H1 (cell line): ENCODE results near the gene TOMM40L. TPM values are rescaled to one million over a fixed set of nuclear protein-coding genes. Genes with fewer than 3 reads are reported as not detected.

Experiments used
- CTCF ChIA-PET: fragments of 300-600 bp; sonication (Branson Sonifier 250); formaldehyde crosslinking; loops from one replicate; lab custom pipeline; 2021; ENCODE audit not compliant: partially characterized antibody; lab: Charles Lee
- POLR2A ChIA-PET: fragments of 300-600 bp; sonication (Branson Sonifier 250); formaldehyde crosslinking; loops from one replicate; lab custom pipeline; 2021; ENCODE audit warnings: inconsistent platforms; ENCODE audit not compliant: partially characterized antibody; lab: Charles Lee
- DNase-seq, 2 experiments: peaks; one replicate each; pipeline versions ENCODE4 v3.0.0 to v3.0.0-alpha.2; 2010 to 2022; ENCODE audit warnings: low spot score in 2 of 2, low read depth in 1 of 2, mixed read lengths in 1 of 2
- FAIRE-seq: peaks from 2 replicates; lab custom pipeline; 2011; peaks lifted over from hg19 to GRCh38; lab: Jason Lieb, UNC
- H2AFZ ChIP-seq: 2 replicates; pipeline ENCODE4 v1.8.1; 2012; ENCODE audit warnings: low read length, inconsistent platforms
- H2AK5ac ChIP-seq: 2 replicates; pipeline ENCODE4 v1.6.1; 2013; ENCODE audit warnings: low read depth, low read length
- H2BK120ac ChIP-seq: replicated peaks from 2 replicates; pipeline ENCODE3; 2013; ENCODE audit warnings: low read depth, low read length, inconsistent platforms
- H2BK12ac ChIP-seq: 2 replicates; pipeline ENCODE4 v1.6.1; 2013; ENCODE audit warnings: low read depth, low read length
- H2BK15ac ChIP-seq: 2 replicates; pipeline ENCODE4 v1.6.1; 2013; ENCODE audit warnings: low read length
- H2BK20ac ChIP-seq: 2 replicates; pipeline ENCODE4 v1.6.1; 2013; ENCODE audit warnings: low read length
- H2BK5ac ChIP-seq: 2 replicates; pipeline ENCODE4 v1.6.1; 2013; ENCODE audit warnings: low read depth, low read length
- H3K14ac ChIP-seq: 2 replicates; pipeline ENCODE4 v1.6.1; 2013; ENCODE audit warnings: inconsistent platforms; ENCODE audit not compliant: insufficient read length
- H3K18ac ChIP-seq: 2 replicates; pipeline ENCODE4 v1.6.1; 2013; ENCODE audit warnings: low read length; ENCODE audit errors: extremely low read depth
- H3K23ac ChIP-seq: 2 replicates; pipeline ENCODE4 v1.6.1; 2013; ENCODE audit warnings: inconsistent platforms; ENCODE audit not compliant: insufficient read length
- H3K23me2 ChIP-seq: 2 replicates; pipeline ENCODE4 v1.6.1; 2013; ENCODE audit warnings: low read depth, low read length
- H3K27ac ChIP-seq: 2 replicates; pipeline ENCODE4 v1.6.1; 2011; ENCODE audit warnings: low read depth, low read length, inconsistent platforms
- H3K27me3 ChIP-seq, 4 experiments: replicated peaks in 1 of 4; 1 replicate in 1 of 4; 2 replicates in 3 of 4; pipeline versions ENCODE4 v1.6.1 to v1.8.1; 2011 to 2013; ENCODE audit warnings: low read length in 3 of 4, mild to moderate bottlenecking in 3 of 4, inconsistent platforms in 2 of 4, mixed read lengths in 2 of 4, moderate library complexity in 1 of 4; ENCODE audit not compliant: control insufficient read depth in 3 of 4, insufficient read depth in 3 of 4; ENCODE audit errors: extremely low read depth in 1 of 4
- H3K36me3 ChIP-seq, 4 experiments: 2 replicates each; pipeline versions ENCODE4 v1.6.1 to v1.8.1; 2011 to 2013; ENCODE audit warnings: mild to moderate bottlenecking in 4 of 4, low read length in 3 of 4, moderate library complexity in 2 of 4, control low read depth in 1 of 4, inconsistent platforms in 1 of 4; ENCODE audit not compliant: insufficient read depth in 4 of 4, control insufficient read depth in 2 of 4
- H3K4ac ChIP-seq: replicated peaks from 2 replicates; pipeline ENCODE3; 2013; ENCODE audit warnings: low read length, low read depth, mixed read lengths, inconsistent platforms; ENCODE audit not compliant: insufficient read length
- H3K4me1 ChIP-seq, 4 experiments: replicated peaks in 1 of 4; 1 replicate in 1 of 4; 2 replicates in 3 of 4; pipeline versions ENCODE4 v1.6.1 to v1.8.1; 2011 to 2013; ENCODE audit warnings: low read length in 3 of 4, inconsistent platforms in 2 of 4, mixed read lengths in 1 of 4; ENCODE audit not compliant: insufficient read depth in 4 of 4, control insufficient read depth in 3 of 4
- H3K4me2 ChIP-seq, 2 experiments: 2 replicates each; pipeline versions ENCODE4 v1.6.1 to v1.8.1; 2011 to 2013; ENCODE audit warnings: low read depth in 2 of 2, low read length in 2 of 2, control low read depth in 1 of 2, inconsistent platforms in 1 of 2, mild to moderate bottlenecking in 1 of 2; ENCODE audit not compliant: insufficient read depth in 1 of 2
- H3K4me3 ChIP-seq, 4 experiments: fragments of 200-600, 300-600 bp in 1 of 4; sonication (generic), shearing (Covaris generic), sonication (Bioruptor Twin) in 1 of 4; 2 replicates each; pipeline versions ENCODE4 v1.5.1 to v1.8.1; 2011 to 2016; ENCODE audit warnings: low read length in 4 of 4, low read depth in 3 of 4, control low read depth in 2 of 4, inconsistent platforms in 2 of 4, mild to moderate bottlenecking in 2 of 4, mixed read lengths in 1 of 4, moderate library complexity in 1 of 4; ENCODE audit not compliant: insufficient read depth in 2 of 4; ENCODE audit errors: extremely low read depth in 1 of 4
- H3K56ac ChIP-seq: replicated peaks from 2 replicates; pipeline ENCODE3; 2013; ENCODE audit warnings: low read depth, mild to moderate bottlenecking, mixed read lengths, low read length, inconsistent platforms; ENCODE audit not compliant: insufficient read length
- H3K79me1 ChIP-seq: 2 replicates; pipeline ENCODE4 v1.6.1; 2013; ENCODE audit warnings: low read depth, low read length, control low read depth
- H3K79me2 ChIP-seq, 2 experiments: 2 replicates each; pipeline versions ENCODE4 v1.6.1 to v1.8.1; 2012 to 2013; ENCODE audit warnings: low read length in 2 of 2, mild to moderate bottlenecking in 2 of 2, inconsistent platforms in 1 of 2; ENCODE audit not compliant: insufficient read depth in 2 of 2, control insufficient read depth in 1 of 2
- H3K9ac ChIP-seq, 4 experiments: replicated peaks in 1 of 4; 1 replicate in 1 of 4; 2 replicates in 3 of 4; pipeline versions ENCODE4 v1.6.1 to v1.8.1; 2011 to 2013; ENCODE audit warnings: low read depth in 3 of 4, low read length in 3 of 4, control low read depth in 2 of 4, mild to moderate bottlenecking in 2 of 4, moderate library complexity in 2 of 4, inconsistent platforms in 1 of 4; ENCODE audit errors: extremely low read depth in 1 of 4
- H3K9me3 ChIP-seq, 2 experiments: 2 replicates each; pipeline versions ENCODE4 v1.6.1 to v1.8.1; 2012 to 2013; ENCODE audit warnings: mild to moderate bottlenecking in 2 of 2, moderate library complexity in 2 of 2, control low read depth in 1 of 2, inconsistent platforms in 1 of 2, low read depth in 1 of 2, low read length in 1 of 2, mixed read lengths in 1 of 2; ENCODE audit not compliant: insufficient read depth in 2 of 2
- H4K20me1 ChIP-seq, 2 experiments: replicated peaks in 1 of 2; 2 replicates each; pipeline versions ENCODE3 to v1.8.1; 2011 to 2013; ENCODE audit warnings: inconsistent platforms in 2 of 2, low read length in 2 of 2, mild to moderate bottlenecking in 1 of 2; ENCODE audit not compliant: insufficient read depth in 2 of 2, control insufficient read depth in 1 of 2
- H4K5ac ChIP-seq: 2 replicates; pipeline ENCODE4 v1.6.1; 2013; ENCODE audit warnings: low read length, low read depth, mixed read lengths, inconsistent platforms; ENCODE audit not compliant: insufficient read length
- H4K8ac ChIP-seq: 2 replicates; pipeline ENCODE4 v1.8.0; 2013; ENCODE audit warnings: mild to moderate bottlenecking, moderate library complexity, low read length, inconsistent platforms; ENCODE audit not compliant: insufficient read depth; ENCODE audit errors: extremely low read depth
- H4K91ac ChIP-seq: replicated peaks from 2 replicates; pipeline ENCODE3; 2013; ENCODE audit warnings: low read length, mixed read lengths, inconsistent platforms; ENCODE audit not compliant: insufficient read length
- BRCA1 ChIP-seq: IDR thresholded peaks from 2 replicates; pipeline ENCODE4 v1.6.1; 2012; ENCODE audit warnings: low read depth, low read length, improper control_type of control experiment
- CHD1 ChIP-seq: IDR thresholded peaks from 2 replicates; pipeline ENCODE4 v1.6.1; 2012; ENCODE audit warnings: low read depth, low read length, improper control_type of control experiment
- EGR1 ChIP-seq: IDR thresholded peaks from 2 replicates; pipeline ENCODE4 v1.6.1; 2011; ENCODE audit warnings: low read depth, low read length, borderline replicate concordance
- EP300 ChIP-seq, 2 experiments: IDR thresholded peaks; 1 replicate in 1 of 2; 2 replicates in 1 of 2; pipeline ENCODE4 v1.6.1; 2011 to 2012; ENCODE audit warnings: low read depth in 2 of 2, low read length in 2 of 2, mild to moderate bottlenecking in 2 of 2, borderline replicate concordance in 1 of 2, inconsistent platforms in 1 of 2, moderate library complexity in 1 of 2
- EZH2 ChIP-seq: fragments of 200-600 bp; sonication (generic); IDR thresholded peaks from 2 replicates; pipeline ENCODE4 v1.7.1; 2012; ENCODE audit warnings: low read depth, mild to moderate bottlenecking, moderate library complexity, low read length, inconsistent platforms; ENCODE audit not compliant: severe bottlenecking
- GTF2F1 ChIP-seq: IDR thresholded peaks from 2 replicates; pipeline ENCODE4 v1.6.1; 2012; ENCODE audit warnings: low read depth, low read length, improper control_type of control experiment, borderline replicate concordance
- SP1 ChIP-seq: IDR thresholded peaks from 2 replicates; pipeline ENCODE4 v1.6.1; 2011; ENCODE audit warnings: low read depth, low read length
- WGBS, 2 experiments: shearing (Covaris generic) in 1 of 2; methylation state at CpG; one replicate each; pipeline versions ENCODE4 v1.1.6 to v1.1.7; 2013 to 2015; ENCODE audit warnings: low lambda C conversion rate in 2 of 2, mixed read lengths in 2 of 2, inconsistent platforms in 1 of 2, low coverage in 1 of 2, missing lambda C conversion rate in 1 of 2; ENCODE audit not compliant: insufficient replicate concordance in 2 of 2, insufficient coverage in 1 of 2, insufficient read length in 1 of 2; ENCODE audit errors: extremely low coverage in 1 of 2, missing lambda C conversion rate in 1 of 2; 5-methylcytosine and 5-hydroxymethylcytosine counted together
- polyA plus RNA-seq, 7 experiments: library from polyadenylated mRNA; depleted of rRNA in 3 of 7; stranded (reverse) in 5 of 7; unstranded in 2 of 7; fragments of >200 nt in 5 of 7; fragments of 200-250 nt in 2 of 7; gene quantifications; 1 replicate in 5 of 7; 2 replicates in 1 of 7; 4 replicates in 1 of 7; pipeline versions ENCODE4 v1.2.1 to v1.2.3, GENCODE V29; 2011 to 2013; ENCODE audit warnings: missing spikeins in 2 of 7, mixed read lengths in 2 of 7
- total RNA-seq: library from RNA; stranded (reverse); fragmentation: NEBNext Ultra II Directional; extraction: Animal tissue kit (Norgen Biotek cat#: 25700); gene quantifications from 2 replicates; pipeline ENCODE4 v1.2.1, GENCODE V29; 2021

TOMM40L gene
- total and polyA plus RNA-seq, 2 of the 8 experiments (the other 6 are each of a cell fraction or from before 2014, with no cell fraction given) = 11.4 to 15.0 TPM

DNA sequence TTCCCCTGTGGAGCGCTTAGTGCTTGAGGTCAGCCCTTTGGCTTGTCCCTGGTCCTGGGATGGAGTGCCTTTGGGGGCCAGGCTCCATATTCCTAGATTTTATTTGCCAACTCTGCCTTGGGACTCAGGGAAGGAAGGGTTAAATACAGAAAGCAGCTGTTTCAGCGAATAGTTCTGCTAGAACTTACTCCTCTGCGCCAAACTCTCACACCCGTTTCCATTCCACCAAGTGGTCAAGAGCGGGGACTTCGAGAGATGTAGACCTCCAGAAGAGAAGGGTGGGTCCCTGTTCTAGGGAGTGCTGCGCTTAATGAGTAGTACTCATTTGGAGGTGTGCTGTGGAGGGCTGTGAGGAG, 704 bp upstream of the TOMM40L start:
- Histone ChIP-seq H2BK15ac (peak overlapping the region; percentile 53; the same call in 1 of the 2 replicates), H3K79me1 (no peaks in the 10 kb centered on the region), H2BK5ac (peak overlapping the region; percentile 55; the same call in 1 of the 2 replicates), H3K9me3 (no peaks in the 10 kb centered on the region), H3K56ac (no peak overlapping the region), H3K4me2 (peak overlapping the region in 1 of 2 experiments; percentile 1; a peak in 2 of 4 replicates), H2AK5ac (no peak overlapping the region), H2BK20ac (0 out of 2 replicates have a peak overlapping the region, but pooled peaks have one; percentile 43), H3K9ac (no peak overlapping the region), H4K8ac (no peak overlapping the region), H3K18ac (0 out of 2 replicates have a peak overlapping the region, but pooled peaks have one; percentile 62), H4K91ac (no peak overlapping the region), H3K23ac (no peak overlapping the region), H3K27me3 (0 out of 7 replicates have a peak, but pooled peaks cover 0 to 2% (median 0%) of the 10 kb centered on the region in 4 experiments), H4K20me1 (no peaks in the 10 kb centered on the region), H3K79me2 (no peaks in the 10 kb centered on the region), H3K36me3 (peaks cover 0 to 10% (median 8%) of the 10 kb centered on the region in 4 experiments; a peak in 5 of 8 replicates), H3K23me2 (peaks cover 8% of the 10 kb centered on the region), H3K14ac (no peak overlapping the region), H3K4me1 (peaks cover 2 to 6% (median 4%) of the 10 kb centered on the region in 4 experiments), H3K4me3 (peak overlapping the region in 1 of 4 experiments; percentile 6; a peak in 1 of 8 replicates), H3K27ac (no peak overlapping the region), H2AFZ (peak overlapping the region; percentile 71), H2BK12ac (no peak overlapping the region), H3K4ac (no peak overlapping the region), H2BK120ac (no peak overlapping the region), H4K5ac (peak overlapping the region; percentile 7)
- ChIA-PET POLR2A (interaction anchor here (0.5 to 2.2 kb wide), 12 partner anchors 8 to 213 kb away, joined by 3 to 26 read pairs (median 4); partner anchors contain the start of genes ADAMTS4 and NDUFS2), CTCF (interaction anchor here (0.6 to 23.7 kb wide), 19 partner anchors 8 to 202 kb away, joined by 3 to 427 read pairs (median 16); partner anchors contain the start of genes ADAMTS4, B4GALT3, FCER1G and NDUFS2)
- TF ChIP-seq EZH2 (no peak), SP1 (no peak), EGR1 (no peak), BRCA1 (no peak), CHD1 (no peak), GTF2F1 (no peak), EP300 (IDR thresholded peaks at IDR 0.05; ENCODE audit: borderline replicate concordance in 1 of 2, low read depth in 2 of 2, low read length in 2 of 2) (no peak)
- DNase-seq (no peak), FAIRE-seq (no peak)
- WGBS, 2 experiments = 89% methylated on average over 7 of the region's 7 CpGs; no CpG with 5 or more reads in 1 of the 2 experiments
